ENCODE measurements around the gene FGD6.

GRCh38 chr12:95143621-95144205 is 73.6 kb downstream of the FGD6 start:
- TF ChIP-seq CTCF (IDR thresholded peaks at IDR 0.05) (no peak), HDAC2 (IDR thresholded peaks at IDR 0.05) (no peak), KDM1A (IDR thresholded peaks at IDR 0.05; ENCODE audit: low read depth) (no peak), BCL3 (IDR thresholded peaks at IDR 0.05) (no peak), NR3C1 (IDR thresholded peaks at IDR 0.05) (no peak), EP300 (IDR thresholded peaks at IDR 0.05) (no peak), GATA3 (IDR thresholded peaks at IDR 0.05; ENCODE audit: borderline replicate concordance) (no peak), POLR2A (IDR thresholded peaks at IDR 0.05; ENCODE audit: low read length) (no peak), USF2 (IDR thresholded peaks at IDR 0.05) (no peak)
